ENCODE data around the gene OR1D2.

GRCh38 chr17:3046753-3047152 lies 57.5 kb downstream of the OR1D2 start:
- no peak for TF ChIP-seq CTCF (optimal IDR thresholded peaks at IDR 0.05 in 1 of 3, IDR thresholded peaks at IDR 0.05 in 1 of 3, conservative IDR thresholded peaks at IDR 0.05 in 1 of 3; ENCODE audit: extremely low read depth in 1 of 3, insufficient read depth in 2 of 3, low read length in 3 of 3)
- TF ChIP-seq EZH2 (IDR thresholded peaks at IDR 0.05; ENCODE audit: low read length): no peak

Measured in keratinocyte (primary cell).